Central memory CD4-positive, alpha-beta T cell (primary cell): ENCODE data around the gene TMX3.
A peak's percentile ranks its signal among the peaks of the same experiment; 100 is the strongest.

ENCODE experiments used
- DNase-seq: peaks from one replicate; pipeline ENCODE4 v3.0.0; 2022

TMX3 gene

DNA sequence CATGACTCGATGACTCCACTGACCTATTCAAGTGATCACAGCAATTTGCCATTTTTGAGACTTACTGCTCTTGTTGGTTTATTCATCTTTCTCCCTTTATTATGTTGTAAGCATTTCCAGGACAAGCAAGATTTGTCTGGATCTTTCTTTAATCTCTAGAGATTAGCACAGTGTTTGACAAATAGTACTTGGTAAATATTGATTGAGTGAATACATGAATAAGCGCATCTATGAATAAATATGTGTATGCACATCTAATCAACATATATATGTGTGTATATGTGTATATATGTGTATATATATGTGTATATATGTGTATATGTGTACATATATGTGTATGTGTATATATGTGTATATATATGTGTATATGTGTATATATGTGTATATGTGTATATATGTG, 7.3 kb downstream of the TMX3 start:
- no peak for DNase-seq

DNA sequence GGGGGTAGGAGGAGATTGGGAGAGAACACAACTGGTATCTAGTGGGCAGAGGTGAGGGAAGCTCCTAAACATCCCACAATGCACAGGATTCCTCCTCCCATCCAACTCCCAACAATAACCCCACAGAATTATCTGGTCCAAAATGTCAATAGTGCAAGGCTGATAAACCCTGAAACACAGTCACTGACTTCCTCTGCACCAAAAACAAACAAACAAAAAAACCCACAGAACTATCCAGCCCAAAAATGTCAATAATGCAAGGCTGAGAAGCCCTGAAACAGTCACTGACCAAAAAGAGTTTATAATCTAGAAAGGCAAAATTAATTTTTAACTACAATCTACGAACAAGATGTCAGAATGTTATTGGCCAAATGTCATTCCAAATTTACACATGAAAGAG, 9.8 kb downstream of the TMX3 start:
- DNase-seq, result no peak

GRCh38 chr18:68703326-68703725, 11.6 kb downstream of the TMX3 start:
- no peak for DNase-seq

DNA sequence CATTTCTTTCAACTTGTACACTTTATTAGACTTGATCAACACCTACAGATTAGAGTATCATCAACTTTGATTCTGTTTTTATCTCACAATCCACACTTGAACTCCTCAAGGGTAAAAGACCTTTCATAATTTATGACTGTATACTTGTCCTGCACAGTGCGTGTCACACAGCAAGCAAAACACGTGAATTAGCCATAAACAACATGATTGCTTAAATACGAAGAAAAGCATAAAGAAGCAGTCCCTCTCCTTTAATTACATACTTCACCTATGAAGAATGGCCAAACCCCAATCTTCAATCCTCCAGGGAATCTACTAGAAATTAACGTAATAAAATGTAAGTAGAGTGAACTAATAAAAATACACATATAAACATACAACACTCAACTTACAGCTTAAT, 13.6 kb downstream of the TMX3 start:
- no peak for DNase-seq

GRCh38 chr18:68699043-68699442, 15.9 kb downstream of the TMX3 start:
- DNase-seq, result no peak

DNA sequence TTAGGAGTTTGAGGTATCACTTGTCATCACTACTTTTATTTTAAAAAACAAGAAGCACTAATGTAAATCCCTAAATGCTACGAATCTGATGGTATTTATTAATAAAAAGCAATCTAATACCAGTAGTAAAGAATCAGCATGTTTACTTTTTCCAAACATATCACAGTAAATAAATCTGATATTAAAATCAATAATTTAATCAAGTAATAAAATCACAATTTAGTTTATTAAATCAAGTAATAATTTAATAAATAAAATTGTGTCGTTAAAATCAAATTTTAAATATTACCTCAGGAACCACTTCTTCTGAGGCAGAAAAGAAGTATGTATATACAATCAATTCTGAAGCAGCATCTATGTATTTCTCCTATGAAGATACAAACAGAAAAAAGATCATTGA, 18.0 kb downstream of the TMX3 start:
- DNase-seq, result no peak

- no peak for DNase-seq
Measured at GRCh38 chr18:68694316-68694715, 20.6 kb downstream of the TMX3 start.

DNA sequence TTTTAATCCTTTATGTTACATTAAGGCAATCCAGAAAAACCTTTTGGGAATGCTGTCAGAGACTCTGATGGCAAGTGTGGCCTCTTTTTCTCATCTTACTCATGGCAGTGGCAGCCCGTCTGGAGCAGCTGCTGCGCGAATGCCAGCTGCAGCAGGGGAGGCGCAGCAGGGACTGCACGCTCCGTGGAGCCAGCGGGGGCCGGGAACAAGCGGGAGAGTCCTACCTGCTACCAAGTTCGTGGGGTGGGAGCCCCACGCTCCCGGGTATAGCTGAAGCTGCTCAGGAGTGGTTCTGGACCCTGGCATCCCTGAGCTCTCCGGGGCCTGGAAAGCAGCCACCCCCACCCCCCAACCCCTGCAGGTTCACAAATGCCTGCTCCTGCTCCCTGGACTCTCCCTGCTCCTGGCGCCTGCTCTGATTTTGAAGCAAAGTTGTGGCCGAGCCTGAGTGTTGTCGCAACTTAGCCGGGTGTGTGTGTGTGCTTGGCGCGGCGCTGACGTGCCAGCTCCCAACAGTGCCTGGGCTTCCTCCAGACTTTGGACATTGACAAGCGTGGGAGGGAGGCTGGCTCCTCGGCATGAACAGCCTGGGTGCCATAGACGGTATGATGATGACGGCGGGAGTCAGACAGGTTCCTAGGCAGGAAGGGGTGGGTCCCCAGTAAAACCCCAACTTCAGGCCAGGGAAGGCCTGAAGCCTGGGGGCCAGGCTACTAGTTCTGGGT, 21.7 kb downstream of the TMX3 start:
- DNase-seq, result no peak

DNA sequence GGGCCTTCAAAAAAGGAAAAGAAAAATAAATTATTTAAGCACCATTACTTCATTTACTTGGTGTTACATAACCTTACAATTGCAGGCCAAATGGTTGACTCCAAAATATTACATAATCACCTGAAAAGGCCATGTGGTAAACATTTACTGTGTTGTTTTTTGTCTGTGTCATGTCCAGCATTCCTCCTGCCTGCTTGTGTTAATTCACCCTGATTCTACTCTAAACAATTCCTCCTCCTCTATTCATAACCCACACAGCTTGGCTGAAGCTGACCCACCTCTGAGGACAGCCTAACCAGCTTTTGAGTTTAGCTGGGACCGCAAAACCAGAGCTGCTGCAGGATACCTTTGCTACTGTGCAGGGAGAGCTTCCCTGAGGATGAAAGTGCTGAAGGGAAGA, 35.4 kb downstream of the TMX3 start:
- no peak for DNase-seq

GRCh38 chr18:68676913-68677312, 38.0 kb downstream of the TMX3 start:
- no peak for DNase-seq

GRCh38 chr18:68667121-68667520, 47.8 kb downstream of the TMX3 start:
- no peak for DNase-seq

DNA sequence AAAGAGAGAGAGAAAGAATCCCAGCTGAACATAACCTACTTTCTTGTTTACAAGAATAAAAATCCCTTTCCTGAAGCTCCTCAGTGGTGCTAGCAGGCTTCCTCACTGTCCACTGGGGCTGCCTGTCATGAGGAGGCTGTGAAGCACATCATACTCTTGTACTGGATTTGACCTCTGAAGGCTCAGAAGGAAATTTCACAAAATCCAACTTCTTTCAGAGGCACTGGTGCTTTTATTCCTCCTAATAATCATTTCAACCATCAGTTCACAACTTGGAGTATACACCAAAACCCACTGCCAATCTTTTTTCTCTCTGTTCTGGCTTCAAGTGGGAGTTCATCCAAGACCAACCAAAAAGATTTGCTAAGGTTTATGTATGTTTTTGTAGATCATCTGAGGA, 48.5 kb downstream of the TMX3 start:
- no peak for DNase-seq

DNA sequence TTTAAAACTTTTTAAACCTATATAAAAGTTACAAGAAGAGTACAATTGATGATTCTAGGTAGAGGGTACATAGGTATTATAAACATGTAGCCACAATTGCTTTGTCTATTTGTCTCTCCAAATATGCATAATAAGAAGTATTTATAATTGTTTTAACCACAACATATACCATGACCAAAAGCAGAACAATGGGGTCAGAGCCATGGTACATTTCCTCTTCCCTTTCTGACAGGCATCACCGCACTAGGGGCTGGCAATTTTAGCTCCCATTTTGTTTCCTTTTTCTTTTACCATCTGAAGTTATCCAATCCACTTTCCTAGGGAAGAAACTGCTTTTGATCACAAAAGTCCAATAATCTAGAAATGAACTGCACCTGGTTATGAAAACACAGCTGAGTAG, 49.3 kb downstream of the TMX3 start:
- no peak for DNase-seq

DNA sequence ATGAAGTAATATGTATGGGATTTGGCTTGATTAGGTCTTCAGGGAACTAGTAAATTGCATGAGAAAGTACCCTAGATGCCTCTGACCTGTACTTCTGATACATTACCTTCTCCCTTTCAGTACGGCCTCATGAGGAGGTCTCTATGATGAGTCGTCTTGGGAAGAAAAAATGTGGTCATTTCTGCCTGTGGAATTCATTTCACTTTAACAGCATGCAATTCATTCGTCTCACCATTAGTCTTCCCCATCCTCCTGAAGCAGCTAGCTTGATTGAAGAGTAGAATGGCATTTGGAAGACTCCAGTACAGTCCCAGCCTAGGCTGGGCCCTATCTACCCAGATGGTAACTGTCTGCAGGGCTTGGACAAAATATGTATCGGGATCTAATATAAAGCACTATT, 52.2 kb downstream of the TMX3 start:
- no peak for DNase-seq

GRCh38 chr18:68660354-68661183, 54.3 kb downstream of the TMX3 start:
- peak; percentile 7 for DNase-seq

- no peak for DNase-seq
Measured at GRCh38 chr18:68648191-68648590, 66.7 kb downstream of the TMX3 start.

- DNase-seq, result no peak
Measured at GRCh38 chr18:68642003-68642402, 72.9 kb downstream of the TMX3 start.

DNA sequence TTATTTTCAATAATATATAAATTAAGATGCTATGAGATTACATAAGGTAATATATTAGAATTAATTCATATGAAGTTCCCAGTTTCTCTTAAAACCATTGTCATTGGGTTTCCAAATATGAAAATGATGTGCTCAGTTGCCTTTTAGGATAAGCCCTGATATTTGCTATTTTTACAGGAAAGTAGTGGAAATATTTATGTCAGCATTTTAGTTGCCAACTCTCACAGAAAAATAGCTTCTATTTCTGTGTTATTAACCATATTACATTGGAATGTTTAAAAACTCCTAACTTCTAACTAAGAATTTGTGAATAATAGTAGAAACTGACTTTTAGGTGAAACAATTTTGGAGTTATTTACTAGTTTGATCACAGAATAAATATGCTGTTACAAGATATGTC, 74.0 kb downstream of the TMX3 start:
- no peak for DNase-seq

DNA sequence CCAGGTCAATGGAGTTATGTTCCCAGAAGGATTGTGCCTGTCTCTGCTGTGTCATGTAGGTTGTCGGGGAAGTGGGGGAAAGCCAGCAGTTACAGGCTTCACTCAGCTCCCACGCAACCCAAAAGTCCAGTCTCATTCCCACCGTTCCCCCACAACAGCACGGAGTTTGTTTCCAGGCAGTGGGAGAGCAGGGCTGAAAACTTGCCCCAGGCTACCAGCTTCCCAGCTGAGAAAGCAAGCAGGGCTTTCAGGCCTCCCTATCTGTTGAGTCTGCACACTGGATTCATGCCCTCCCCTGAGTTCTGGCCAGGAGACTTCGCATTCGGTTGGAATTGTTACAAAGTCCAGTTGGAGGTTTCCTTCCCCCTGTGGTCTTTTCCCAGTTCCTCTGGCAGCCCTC, 76.3 kb downstream of the TMX3 start:
- DNase-seq, result no peak

DNA sequence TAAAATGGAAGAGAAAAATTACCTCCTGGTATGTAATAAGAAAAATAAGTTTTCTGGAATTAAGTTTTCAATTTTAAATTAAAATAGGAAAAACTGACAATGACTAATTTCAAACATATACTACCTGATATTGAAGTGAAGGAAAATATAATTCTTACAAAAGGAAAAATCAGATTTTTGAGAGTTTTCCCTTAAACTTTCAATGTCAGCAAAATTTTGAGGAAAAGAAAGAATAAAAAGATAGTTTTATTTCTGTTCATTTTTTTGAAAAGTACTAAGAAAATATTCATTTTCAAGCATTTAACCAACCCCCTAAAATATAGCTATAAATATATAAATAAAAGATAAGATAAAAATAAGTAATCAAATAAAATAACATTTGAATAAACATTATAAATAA, 87.1 kb downstream of the TMX3 start:
- no peak for DNase-seq
